SK-N-SH treated with all-trans-retinoic acid at 6 μM for 48 hours (cell line): ENCODE results near the gene RBM4.

ENCODE experiments used
- ATAC-seq: fragments of 200-7000 bp; cut with Tn5 transposase; 3 replicates; pipeline ENCODE4 v1.9.1; 2020; ENCODE audit warnings: mild to moderate bottlenecking, moderate library complexity
- ARNTL ChIP-seq: fragments of 450-650 bp; formaldehyde crosslinking; IDR thresholded peaks from 2 replicates; pipeline ENCODE4 v1.5.0; 2020; ENCODE audit warnings: low read depth, mild to moderate bottlenecking, moderate library complexity, borderline replicate concordance
- BACH2 ChIP-seq: fragments of 250-450 bp; sonication (Bioruptor Pico); IDR thresholded peaks from 2 replicates; pipeline ENCODE4 v1.9.0; 2021; ENCODE audit warnings: mild to moderate bottlenecking, borderline replicate concordance
- CSDC2 ChIP-seq: fragments of 250-450 bp; sonication (Bioruptor Pico); IDR thresholded peaks from 2 replicates; pipeline ENCODE4 v1.5.0; 2020; ENCODE audit warnings: mild to moderate bottlenecking, moderate library complexity
- ESRRG ChIP-seq: fragments of 250-450 bp; sonication (Bioruptor Pico); IDR thresholded peaks from 2 replicates; pipeline ENCODE4 v1.6.1; 2021; ENCODE audit warnings: mild to moderate bottlenecking
- GLIS3 ChIP-seq: fragments of 250-450 bp; sonication (Bioruptor Pico); IDR thresholded peaks from 2 replicates; pipeline ENCODE4 v1.5.0; 2020; ENCODE audit warnings: mild to moderate bottlenecking, moderate library complexity
- OSR1 ChIP-seq: fragments of 250-450 bp; sonication (Bioruptor Pico); IDR thresholded peaks from 2 replicates; pipeline ENCODE4 v1.8.0; 2022; ENCODE audit warnings: moderate library complexity, mild to moderate bottlenecking, inconsistent platforms
- PPARA ChIP-seq: fragments of 250-450 bp; sonication (Bioruptor Pico); IDR thresholded peaks from 2 replicates; pipeline ENCODE4 v1.5.0; 2020; ENCODE audit warnings: mild to moderate bottlenecking, borderline replicate concordance
- RARB ChIP-seq: fragments of 250-450 bp; sonication (Bioruptor Pico); IDR thresholded peaks from 2 replicates; pipeline ENCODE4 v1.8.0; 2021; ENCODE audit warnings: mild to moderate bottlenecking, moderate library complexity
- SNAI2 ChIP-seq: fragments of 250-450 bp; sonication (Bioruptor Pico); IDR thresholded peaks from 2 replicates; pipeline ENCODE4 v1.5.0; 2020; ENCODE audit warnings: mild to moderate bottlenecking, moderate library complexity
- TCF4 ChIP-seq: fragments of 250-450 bp; sonication (Bioruptor Pico); IDR thresholded peaks from 2 replicates; pipeline ENCODE4 v1.8.0; 2021; ENCODE audit warnings: mild to moderate bottlenecking, moderate library complexity, borderline replicate concordance
- ZC3H10 ChIP-seq: fragments of 250-450 bp; sonication (Bioruptor Pico); IDR thresholded peaks from 2 replicates; pipeline ENCODE4 v1.5.1; 2021; ENCODE audit warnings: mild to moderate bottlenecking, moderate library complexity
- ZFP3 ChIP-seq: fragments of 250-450 bp; sonication (Bioruptor Pico); IDR thresholded peaks from 2 replicates; pipeline ENCODE4 v1.5.0; 2020; ENCODE audit warnings: mild to moderate bottlenecking, moderate library complexity
- ZFP30 ChIP-seq: fragments of 450-650 bp; formaldehyde crosslinking; IDR thresholded peaks from 2 replicates; pipeline ENCODE4 v1.5.0; 2022; ENCODE audit warnings: mild to moderate bottlenecking, moderate library complexity
- ZNF565 ChIP-seq: fragments of 450-650 bp; formaldehyde crosslinking; conservative IDR thresholded peaks from 2 replicates; pipeline ENCODE4 v1.5.0; 2020; ENCODE audit warnings: low read depth, mild to moderate bottlenecking, moderate library complexity
- ZNF70 ChIP-seq: fragments of 450-650 bp; formaldehyde crosslinking; IDR thresholded peaks from 2 replicates; pipeline ENCODE4 v1.5.0; 2020; ENCODE audit warnings: mild to moderate bottlenecking, moderate library complexity
- ZNF8 ChIP-seq: fragments of 450-650 bp; formaldehyde crosslinking; IDR thresholded peaks from 2 replicates; pipeline ENCODE4 v1.5.0; 2020; ENCODE audit warnings: mild to moderate bottlenecking, moderate library complexity
- TF ChIP-seq, protein P1 (sequence below): fragments of 250-450 bp; sonication (Bioruptor Pico); IDR thresholded peaks from 2 replicates; pipeline ENCODE4 v1.5.1; 2020; ENCODE audit warnings: low read depth, mild to moderate bottlenecking, moderate library complexity
- TF ChIP-seq, protein P2 (sequence below): fragments of 250-450 bp; sonication (Bioruptor Pico); IDR thresholded peaks from 2 replicates; pipeline ENCODE4 v1.5.0; 2020; ENCODE audit warnings: mild to moderate bottlenecking, moderate library complexity
- TF ChIP-seq, protein P3 (sequence below): fragments of 250-450 bp; sonication (Bioruptor Pico); IDR thresholded peaks from 2 replicates; pipeline ENCODE4 v1.5.1; 2021; ENCODE audit warnings: mild to moderate bottlenecking, moderate library complexity
- TF ChIP-seq, protein P4 (sequence below): fragments of 250-450 bp; sonication (Bioruptor Pico); IDR thresholded peaks from 2 replicates; pipeline ENCODE4 v1.8.0; 2021; ENCODE audit warnings: low read depth, mild to moderate bottlenecking, moderate library complexity, borderline replicate concordance

Gene RBM4

DNA sequence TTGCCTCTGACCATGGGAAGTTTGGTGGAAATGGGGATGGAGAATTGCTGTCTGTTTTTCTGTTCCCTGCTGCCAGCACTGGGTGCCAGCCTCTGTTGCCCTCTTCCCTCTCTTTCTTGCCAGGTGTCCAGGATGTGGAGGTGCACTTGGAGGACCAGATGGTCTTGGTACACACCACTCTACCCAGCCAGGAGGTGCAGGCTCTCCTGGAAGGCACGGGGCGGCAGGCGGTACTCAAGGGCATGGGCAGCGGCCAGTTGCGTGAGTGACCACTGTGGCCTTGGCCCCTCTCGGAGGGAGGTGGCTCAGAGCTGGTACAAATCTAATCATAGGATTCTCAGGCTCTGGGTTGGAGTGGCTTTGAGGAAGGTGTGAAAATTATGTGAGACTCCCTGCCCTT is 39.5 kb upstream of the RBM4 start:
- TF ChIP-seq, protein P1, sequence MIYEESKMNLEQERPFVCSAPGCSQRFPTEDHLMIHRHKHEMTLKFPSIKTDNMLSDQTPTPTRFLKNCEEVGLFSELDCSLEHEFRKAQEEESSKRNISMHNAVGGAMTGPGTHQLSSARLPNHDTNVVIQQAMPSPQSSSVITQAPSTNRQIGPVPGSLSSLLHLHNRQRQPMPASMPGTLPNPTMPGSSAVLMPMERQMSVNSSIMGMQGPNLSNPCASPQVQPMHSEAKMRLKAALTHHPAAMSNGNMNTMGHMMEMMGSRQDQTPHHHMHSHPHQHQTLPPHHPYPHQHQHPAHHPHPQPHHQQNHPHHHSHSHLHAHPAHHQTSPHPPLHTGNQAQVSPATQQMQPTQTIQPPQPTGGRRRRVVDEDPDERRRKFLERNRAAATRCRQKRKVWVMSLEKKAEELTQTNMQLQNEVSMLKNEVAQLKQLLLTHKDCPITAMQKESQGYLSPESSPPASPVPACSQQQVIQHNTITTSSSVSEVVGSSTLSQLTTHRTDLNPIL (CRISPR knock-in tag): no peak
- TF ChIP-seq ARNTL (CRISPR knock-in tag) (no peak), ESRRG (CRISPR knock-in tag) (no peak), ZFP30 (CRISPR knock-in tag) (no peak), SNAI2 (CRISPR knock-in tag) (no peak)
- TF ChIP-seq, protein P2, sequence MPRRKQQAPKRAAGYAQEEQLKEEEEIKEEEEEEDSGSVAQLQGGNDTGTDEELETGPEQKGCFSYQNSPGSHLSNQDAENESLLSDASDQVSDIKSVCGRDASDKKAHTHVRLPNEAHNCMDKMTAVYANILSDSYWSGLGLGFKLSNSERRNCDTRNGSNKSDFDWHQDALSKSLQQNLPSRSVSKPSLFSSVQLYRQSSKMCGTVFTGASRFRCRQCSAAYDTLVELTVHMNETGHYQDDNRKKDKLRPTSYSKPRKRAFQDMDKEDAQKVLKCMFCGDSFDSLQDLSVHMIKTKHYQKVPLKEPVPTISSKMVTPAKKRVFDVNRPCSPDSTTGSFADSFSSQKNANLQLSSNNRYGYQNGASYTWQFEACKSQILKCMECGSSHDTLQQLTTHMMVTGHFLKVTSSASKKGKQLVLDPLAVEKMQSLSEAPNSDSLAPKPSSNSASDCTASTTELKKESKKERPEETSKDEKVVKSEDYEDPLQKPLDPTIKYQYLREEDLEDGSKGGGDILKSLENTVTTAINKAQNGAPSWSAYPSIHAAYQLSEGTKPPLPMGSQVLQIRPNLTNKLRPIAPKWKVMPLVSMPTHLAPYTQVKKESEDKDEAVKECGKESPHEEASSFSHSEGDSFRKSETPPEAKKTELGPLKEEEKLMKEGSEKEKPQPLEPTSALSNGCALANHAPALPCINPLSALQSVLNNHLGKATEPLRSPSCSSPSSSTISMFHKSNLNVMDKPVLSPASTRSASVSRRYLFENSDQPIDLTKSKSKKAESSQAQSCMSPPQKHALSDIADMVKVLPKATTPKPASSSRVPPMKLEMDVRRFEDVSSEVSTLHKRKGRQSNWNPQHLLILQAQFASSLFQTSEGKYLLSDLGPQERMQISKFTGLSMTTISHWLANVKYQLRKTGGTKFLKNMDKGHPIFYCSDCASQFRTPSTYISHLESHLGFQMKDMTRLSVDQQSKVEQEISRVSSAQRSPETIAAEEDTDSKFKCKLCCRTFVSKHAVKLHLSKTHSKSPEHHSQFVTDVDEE (CRISPR knock-in tag): no peak
- TF ChIP-seq, protein P3, sequence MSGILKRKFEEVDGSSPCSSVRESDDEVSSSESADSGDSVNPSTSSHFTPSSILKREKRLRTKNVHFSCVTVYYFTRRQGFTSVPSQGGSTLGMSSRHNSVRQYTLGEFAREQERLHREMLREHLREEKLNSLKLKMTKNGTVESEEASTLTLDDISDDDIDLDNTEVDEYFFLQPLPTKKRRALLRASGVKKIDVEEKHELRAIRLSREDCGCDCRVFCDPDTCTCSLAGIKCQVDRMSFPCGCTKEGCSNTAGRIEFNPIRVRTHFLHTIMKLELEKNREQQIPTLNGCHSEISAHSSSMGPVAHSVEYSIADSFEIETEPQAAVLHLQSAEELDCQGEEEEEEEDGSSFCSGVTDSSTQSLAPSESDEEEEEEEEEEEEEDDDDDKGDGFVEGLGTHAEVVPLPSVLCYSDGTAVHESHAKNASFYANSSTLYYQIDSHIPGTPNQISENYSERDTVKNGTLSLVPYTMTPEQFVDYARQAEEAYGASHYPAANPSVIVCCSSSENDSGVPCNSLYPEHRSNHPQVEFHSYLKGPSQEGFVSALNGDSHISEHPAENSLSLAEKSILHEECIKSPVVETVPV: no peak
- no peak for ATAC-seq

DNA sequence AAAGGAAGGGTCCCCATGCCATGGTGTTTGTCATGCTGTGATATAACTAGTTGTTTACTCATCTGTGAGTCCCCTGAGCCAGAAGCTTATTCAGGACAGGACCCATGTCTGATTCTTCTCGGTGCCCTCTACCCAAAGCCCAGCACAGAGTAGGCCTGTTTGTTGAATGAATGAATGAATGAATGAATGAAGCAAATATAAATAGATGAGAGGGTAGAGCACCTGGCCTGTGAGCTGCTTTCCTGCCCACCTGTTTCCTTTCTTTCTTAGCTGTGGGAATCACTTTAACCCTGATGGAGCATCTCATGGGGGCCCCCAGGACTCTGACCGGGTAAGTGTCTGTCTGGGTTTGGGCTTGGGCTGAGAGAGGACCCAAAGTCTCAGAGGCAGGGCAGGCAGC is 38.3 kb upstream of the RBM4 start:
- TF ChIP-seq ARNTL (CRISPR knock-in tag) (no peak), BACH2 (no peak), ZFP30 (CRISPR knock-in tag) (no peak), SNAI2 (CRISPR knock-in tag) (no peak), TCF4 (CRISPR knock-in tag) (no peak), ZC3H10 (no peak), ZNF565 (no peak), ZFP3 (no peak), OSR1 (no peak), CSDC2 (CRISPR knock-in tag) (no peak), ESRRG (CRISPR knock-in tag) (no peak), GLIS3 (CRISPR knock-in tag) (no peak)
- TF ChIP-seq, protein P3: no peak
- TF ChIP-seq, protein P1 (CRISPR knock-in tag): no peak
- no peak for ATAC-seq

DNA sequence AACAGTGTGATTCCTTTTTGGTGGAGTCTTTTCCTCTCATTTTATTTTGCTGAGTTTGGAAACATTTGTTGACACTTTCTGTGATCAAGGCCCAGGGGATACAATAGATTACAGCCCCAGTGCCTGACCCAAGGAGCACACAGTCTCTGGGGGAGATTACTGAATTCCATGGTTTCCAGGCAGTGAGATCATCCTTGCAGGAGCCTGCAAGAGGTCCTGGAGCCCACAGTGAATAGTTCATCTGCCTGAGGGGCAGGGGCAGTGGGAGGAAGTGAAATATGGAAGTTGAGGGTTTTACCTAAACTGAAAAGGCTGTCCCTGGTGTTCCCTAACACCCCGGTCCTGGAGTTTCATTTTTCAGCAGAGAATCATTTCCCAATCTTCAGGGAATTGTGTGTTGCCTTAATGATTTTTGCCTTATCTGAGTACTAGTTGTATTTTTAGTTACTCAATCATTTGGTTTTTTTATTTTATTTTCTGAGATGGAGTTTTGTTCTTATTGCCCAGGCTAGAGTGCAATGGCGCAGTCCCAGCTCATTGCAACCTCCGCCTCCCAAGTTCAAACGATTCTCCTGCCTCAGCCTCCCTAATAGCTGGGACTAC is 37.8 kb upstream of the RBM4 start:
- no peak for ATAC-seq
- no peak for TF ChIP-seq BACH2
- TF ChIP-seq ESRRG (CRISPR knock-in tag): no peak
- no peak for TF ChIP-seq ZNF8 (CRISPR knock-in tag)
- no peak for TF ChIP-seq ZFP3
- no peak for TF ChIP-seq RARB
- TF ChIP-seq, protein P2 (CRISPR knock-in tag): no peak
- TF ChIP-seq, protein P4, sequence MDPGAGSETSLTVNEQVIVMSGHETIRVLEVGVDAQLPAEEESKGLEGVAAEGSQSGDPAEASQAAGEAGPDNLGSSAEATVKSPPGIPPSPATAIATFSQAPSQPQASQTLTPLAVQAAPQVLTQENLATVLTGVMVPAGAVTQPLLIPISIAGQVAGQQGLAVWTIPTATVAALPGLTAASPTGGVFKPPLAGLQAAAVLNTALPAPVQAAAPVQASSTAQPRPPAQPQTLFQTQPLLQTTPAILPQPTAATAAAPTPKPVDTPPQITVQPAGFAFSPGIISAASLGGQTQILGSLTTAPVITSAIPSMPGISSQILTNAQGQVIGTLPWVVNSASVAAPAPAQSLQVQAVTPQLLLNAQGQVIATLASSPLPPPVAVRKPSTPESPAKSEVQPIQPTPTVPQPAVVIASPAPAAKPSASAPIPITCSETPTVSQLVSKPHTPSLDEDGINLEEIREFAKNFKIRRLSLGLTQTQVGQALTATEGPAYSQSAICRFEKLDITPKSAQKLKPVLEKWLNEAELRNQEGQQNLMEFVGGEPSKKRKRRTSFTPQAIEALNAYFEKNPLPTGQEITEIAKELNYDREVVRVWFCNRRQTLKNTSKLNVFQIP (CRISPR knock-in tag): no peak
- no peak for TF ChIP-seq ZFP30 (CRISPR knock-in tag)
- TF ChIP-seq ZNF70 (CRISPR knock-in tag): no peak
- no peak for TF ChIP-seq PPARA (CRISPR knock-in tag)
- TF ChIP-seq, protein P1 (CRISPR knock-in tag): no peak
- TF ChIP-seq ARNTL (CRISPR knock-in tag): no peak
- no peak for TF ChIP-seq ZC3H10
- TF ChIP-seq, protein P3: no peak
